IPS-15b (cell line): ENCODE data around the gene CLSTN2.

ENCODE experiments used
- H3K27me3 ChIP-seq: one replicate; pipeline ENCODE4 v1.6.1; 2013; ENCODE audit warnings: low read length; ENCODE audit not compliant: control insufficient read depth, insufficient read depth
- H3K36me3 ChIP-seq: one replicate; pipeline ENCODE4 v1.6.1; 2013; ENCODE audit warnings: low read length; ENCODE audit not compliant: control insufficient read depth, insufficient read depth
- H3K4me1 ChIP-seq: one replicate; pipeline ENCODE4 v1.6.1; 2013; ENCODE audit warnings: mild to moderate bottlenecking, low read length; ENCODE audit not compliant: control insufficient read depth, insufficient read depth
- H3K4me3 ChIP-seq: one replicate; pipeline ENCODE4 v1.5.1; 2013; ENCODE audit warnings: low read depth, low read length
- H3K9ac ChIP-seq: one replicate; pipeline ENCODE4 v1.6.1; 2013; ENCODE audit warnings: low read depth, mild to moderate bottlenecking, low read length
- H3K9me3 ChIP-seq: one replicate; pipeline ENCODE4 v1.6.1; 2013; ENCODE audit warnings: mild to moderate bottlenecking, low read length; ENCODE audit not compliant: control insufficient read depth, insufficient read depth

CLSTN2 gene

GRCh38 chr3:140332131-140332530 lies 397.1 kb downstream of the CLSTN2 start:
- Histone ChIP-seq H3K9me3 (no peaks in the 10 kb centered on the region), H3K36me3 (no peaks in the 10 kb centered on the region), H3K4me1 (peaks cover 4% of the 10 kb centered on the region), H3K27me3 (no peaks in the 10 kb centered on the region), H3K4me3 (no peak overlapping the region), H3K9ac (no peak overlapping the region)

GRCh38 chr3:140334132-140334929 lies 399.3 kb downstream of the CLSTN2 start:
- H3K9ac ChIP-seq = no peak overlapping the region
- no peak overlapping the region for H3K4me3 ChIP-seq
- H3K27me3 ChIP-seq = no peaks in the 10 kb centered on the region
- H3K4me1 ChIP-seq = peaks cover 4% of the 10 kb centered on the region
- H3K36me3 ChIP-seq = no peaks in the 10 kb centered on the region
- H3K9me3 ChIP-seq = no peaks in the 10 kb centered on the region

GRCh38 chr3:140336465-140336864 lies 401.5 kb downstream of the CLSTN2 start:
- Histone ChIP-seq H3K27me3 (no peaks in the 10 kb centered on the region), H3K4me3 (no peak overlapping the region), H3K4me1 (peaks cover 10% of the 10 kb centered on the region), H3K9me3 (no peaks in the 10 kb centered on the region), H3K36me3 (no peaks in the 10 kb centered on the region), H3K9ac (no peak overlapping the region)

- no peak overlapping the region for H3K9ac ChIP-seq
- H3K4me3 ChIP-seq = no peak overlapping the region
- H3K27me3 ChIP-seq = no peaks in the 10 kb centered on the region
- H3K4me1 ChIP-seq = peaks cover 17% of the 10 kb centered on the region
- no peaks in the 10 kb centered on the region for H3K9me3 ChIP-seq
- H3K36me3 ChIP-seq = no peaks in the 10 kb centered on the region
These were observed 403.9 kb downstream of the CLSTN2 start for GRCh38 chr3:140338916-140339315.

- Histone ChIP-seq H3K4me3 (no peak overlapping the region), H3K9me3 (no peaks in the 10 kb centered on the region), H3K27me3 (no peaks in the 10 kb centered on the region), H3K4me1 (peaks cover 17% of the 10 kb centered on the region), H3K9ac (no peak overlapping the region), H3K36me3 (no peaks in the 10 kb centered on the region)
These were observed 406.2 kb downstream of the CLSTN2 start for GRCh38 chr3:140341203-140341602.

- Histone ChIP-seq H3K36me3 (no peaks in the 10 kb centered on the region), H3K9ac (no peak overlapping the region), H3K27me3 (no peaks in the 10 kb centered on the region), H3K9me3 (no peaks in the 10 kb centered on the region), H3K4me3 (peak overlapping the region; percentile 10), H3K4me1 (peaks cover 17% of the 10 kb centered on the region)
These were observed 406.9 kb downstream of the CLSTN2 start for GRCh38 chr3:140341817-140342403.

GRCh38 chr3:140342668-140343067 lies 407.7 kb downstream of the CLSTN2 start:
- H3K36me3 ChIP-seq = no peaks in the 10 kb centered on the region

GRCh38 chr3:140343211-140344081 lies 408.5 kb downstream of the CLSTN2 start:
- no peaks in the 10 kb centered on the region for H3K36me3 ChIP-seq
- H3K9me3 ChIP-seq = no peaks in the 10 kb centered on the region
- no peak overlapping the region for H3K9ac ChIP-seq
- H3K27me3 ChIP-seq = no peaks in the 10 kb centered on the region
- H3K4me3 ChIP-seq = no peak overlapping the region
- peaks cover 17% of the 10 kb centered on the region for H3K4me1 ChIP-seq

More at GRCh38 chr3:140342668-140343067, 407.7 kb downstream of the CLSTN2 start:
- H3K4me1 ChIP-seq = peaks cover 17% of the 10 kb centered on the region
- H3K9me3 ChIP-seq = no peaks in the 10 kb centered on the region
- H3K9ac ChIP-seq = no peak overlapping the region
- no peak overlapping the region for H3K4me3 ChIP-seq
- H3K27me3 ChIP-seq = no peaks in the 10 kb centered on the region

GRCh38 chr3:140344082-140344454 lies 409.1 kb downstream of the CLSTN2 start:
- Histone ChIP-seq H3K9ac (no peak overlapping the region), H3K4me1 (peaks cover 17% of the 10 kb centered on the region), H3K9me3 (no peaks in the 10 kb centered on the region), H3K4me3 (no peak overlapping the region), H3K27me3 (no peaks in the 10 kb centered on the region), H3K36me3 (no peaks in the 10 kb centered on the region)

- H3K36me3 ChIP-seq = no peaks in the 10 kb centered on the region
- H3K27me3 ChIP-seq = no peaks in the 10 kb centered on the region
- H3K4me3 ChIP-seq = no peak overlapping the region
- H3K9ac ChIP-seq = no peak overlapping the region
- no peaks in the 10 kb centered on the region for H3K9me3 ChIP-seq
- peaks cover 17% of the 10 kb centered on the region for H3K4me1 ChIP-seq
These were observed 409.7 kb downstream of the CLSTN2 start for GRCh38 chr3:140344601-140345205.

GRCh38 chr3:140347151-140347550 lies 412.2 kb downstream of the CLSTN2 start:
- H3K9me3 ChIP-seq = no peaks in the 10 kb centered on the region
- no peaks in the 10 kb centered on the region for H3K36me3 ChIP-seq
- H3K27me3 ChIP-seq = no peaks in the 10 kb centered on the region
- no peak overlapping the region for H3K9ac ChIP-seq
- H3K4me1 ChIP-seq = peaks cover 12% of the 10 kb centered on the region
- H3K4me3 ChIP-seq = no peak overlapping the region
